HL-60/S4 (cell line): ENCODE results near the gene NUDT7.

Source experiments
- in situ Hi-C: fragments of 300-500 bp; cut with MboI; formaldehyde crosslinking; loops from 2 replicates; pipeline ENCODE4 v1.14.3; 2022; ENCODE audit warnings: low sequenced_read_pairs

NUDT7 gene

GRCh38 chr16:77775911-77776909 is 53.9 kb downstream of the NUDT7 start:
- in situ Hi-C loops = no loop called here

DNA sequence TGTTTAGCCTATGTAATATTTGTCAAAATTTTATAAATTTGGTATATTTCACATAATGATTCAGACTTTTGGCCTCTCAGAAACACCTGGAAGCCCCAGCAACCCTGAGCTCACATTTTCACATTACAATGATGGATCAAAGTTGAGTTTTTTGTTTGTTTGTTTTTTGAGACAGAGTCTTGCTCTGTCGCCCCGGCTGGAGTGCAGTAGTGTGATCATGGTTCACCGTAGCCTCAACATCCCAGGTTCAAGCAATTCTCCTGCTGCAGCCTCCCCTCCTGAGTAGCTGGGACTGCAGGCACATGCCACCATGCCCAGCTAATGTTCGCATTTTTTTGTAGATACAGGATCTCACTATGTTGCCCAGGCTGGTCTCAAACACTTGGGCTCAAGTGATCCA is 55.4 kb downstream of the NUDT7 start:
- in situ Hi-C loops = no loop called here

DNA sequence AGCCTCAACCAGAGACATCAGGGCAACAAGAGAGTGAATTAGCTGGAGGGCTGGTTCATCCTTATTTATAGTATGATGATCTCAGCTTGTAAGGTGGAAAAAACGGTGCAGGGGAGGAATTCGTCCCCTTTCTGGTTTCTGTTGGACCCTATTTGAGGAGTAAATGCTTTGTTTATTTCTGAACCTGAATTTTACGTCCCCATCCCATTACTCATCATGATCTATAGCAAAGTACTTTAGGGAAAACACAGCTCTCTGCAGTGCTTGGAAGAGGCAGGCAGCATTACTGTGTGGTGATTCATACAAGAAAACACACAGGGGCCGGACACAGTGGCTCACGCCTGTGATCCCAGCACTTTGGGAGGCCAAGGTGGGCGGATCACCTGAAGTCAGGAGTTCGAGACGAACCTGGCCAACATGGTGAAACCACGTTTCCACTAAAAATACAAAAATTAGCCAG is 58.1 kb downstream of the NUDT7 start:
- in situ Hi-C loops = no loop called here

- in situ Hi-C loops = no loop called here
Measured at GRCh38 chr16:77781091-77781490, 58.8 kb downstream of the NUDT7 start.

DNA sequence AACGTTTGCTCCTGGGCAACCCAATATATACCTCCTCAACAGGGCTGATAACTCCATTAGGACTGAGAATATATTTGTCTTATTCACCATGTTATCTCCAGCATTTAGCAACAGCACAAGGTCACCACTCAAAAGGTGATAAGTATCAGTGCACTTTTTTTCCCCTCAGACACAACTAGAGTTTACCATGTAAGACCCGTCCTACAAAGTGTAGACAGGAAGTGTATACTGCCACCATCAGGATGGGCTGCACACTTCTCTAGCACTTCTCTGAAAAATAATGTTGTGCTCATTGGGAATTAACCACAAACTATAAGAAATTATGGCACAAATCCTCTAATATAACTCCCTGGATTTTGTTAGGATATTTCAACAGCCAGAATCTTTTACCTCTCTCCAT is 60.4 kb downstream of the NUDT7 start:
- in situ Hi-C loops = no loop called here

- in situ Hi-C loops = no loop called here
Measured at GRCh38 chr16:77784441-77785372, 62.4 kb downstream of the NUDT7 start.

DNA sequence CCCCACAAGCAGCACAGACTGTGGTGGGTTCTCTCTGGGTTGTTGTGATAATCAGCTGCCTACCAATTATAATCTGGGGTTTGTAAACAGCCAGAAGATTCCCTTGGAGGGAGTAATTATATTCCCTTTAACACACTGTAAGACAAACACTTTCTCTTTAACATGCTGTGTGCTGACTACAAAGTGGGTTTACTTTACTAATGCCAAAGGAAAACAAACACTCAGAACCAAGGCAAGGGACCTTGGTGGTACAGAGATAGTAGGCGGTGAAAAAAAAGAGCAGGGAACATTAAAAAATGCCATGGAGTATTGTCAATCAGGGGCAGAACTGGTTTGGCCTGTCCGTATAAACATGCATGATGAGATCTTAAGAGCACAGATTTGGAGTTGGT is 63.1 kb downstream of the NUDT7 start:
- in situ Hi-C loops = no loop called here

- in situ Hi-C loops = no loop called here
Measured at GRCh38 chr16:77786186-77786847, 64.0 kb downstream of the NUDT7 start.

DNA sequence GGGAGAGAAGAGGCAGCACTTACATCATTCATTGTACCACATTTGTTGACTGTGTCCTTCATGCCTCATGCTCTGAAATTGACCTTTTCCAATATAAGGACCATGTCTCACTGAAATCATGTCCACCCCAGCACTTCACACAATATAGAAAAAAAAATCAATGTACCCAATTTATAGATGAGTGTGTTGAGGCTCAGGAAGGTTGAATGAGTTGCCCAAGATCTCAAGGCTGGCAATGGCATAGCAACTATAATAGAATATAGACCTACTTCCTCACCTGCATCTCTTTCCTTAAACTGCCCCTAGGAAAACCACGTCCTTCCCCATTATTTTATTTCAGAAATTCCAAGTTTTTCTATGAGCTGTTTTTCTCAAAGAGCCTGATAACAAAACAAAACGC is 65.1 kb downstream of the NUDT7 start:
- in situ Hi-C loops = no loop called here

DNA sequence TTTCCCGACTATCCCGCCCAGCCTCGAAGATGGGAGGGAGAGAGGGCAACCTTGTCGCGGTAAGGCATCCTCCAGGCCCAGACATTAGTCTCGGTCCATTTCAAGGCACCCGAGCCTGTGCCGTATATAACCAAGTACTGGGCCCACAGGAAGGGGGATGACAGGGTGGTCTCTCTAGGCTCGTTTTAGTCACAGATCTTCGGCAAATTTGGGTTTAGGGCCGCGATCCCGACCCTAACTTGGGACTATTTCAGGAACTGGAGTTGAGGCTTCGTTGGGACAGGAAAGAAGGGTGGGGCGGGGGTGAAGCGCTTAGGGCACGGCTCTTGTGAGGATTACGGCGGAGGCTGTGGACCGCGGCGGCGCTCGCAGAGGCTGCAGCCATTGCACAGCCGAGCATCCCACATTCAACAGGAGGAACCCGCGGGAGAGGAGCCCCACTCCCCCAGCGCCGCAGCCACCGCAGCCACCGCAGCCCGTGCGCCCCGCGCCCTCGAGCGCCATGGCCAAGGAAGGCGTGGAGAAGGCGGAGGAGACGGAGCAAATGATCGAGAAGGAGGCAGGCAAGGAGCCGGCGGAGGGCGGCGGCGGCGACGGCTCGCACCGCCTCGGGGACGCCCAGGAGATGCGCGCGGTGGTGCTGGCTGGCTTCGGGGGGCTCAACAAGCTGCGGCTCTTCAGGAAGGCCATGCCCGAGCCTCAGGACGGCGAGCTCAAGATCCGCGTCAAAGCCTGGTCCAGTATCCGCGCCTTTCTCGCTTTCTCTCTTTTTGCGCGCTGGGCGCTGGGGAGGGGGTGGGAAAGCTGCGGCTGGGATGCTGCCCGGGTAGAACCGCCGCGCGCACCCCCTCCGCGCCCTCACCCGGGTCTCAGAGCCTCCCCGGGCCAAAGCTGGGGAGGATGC is 66.1 kb downstream of the NUDT7 start, which contains the start of gene VAT1L:
Gene VAT1L, plus strand, starts transcription at position 384 of the 904 bp plus-strand sequence. Its CDS starts 119 bp downstream, at position 503.
- in situ Hi-C loops = no loop called here

- in situ Hi-C loops = no loop called here
Measured at GRCh38 chr16:77789085-77790008, 67.0 kb downstream of the NUDT7 start.

GRCh38 chr16:77790009-77790372 is 67.7 kb downstream of the NUDT7 start:
- in situ Hi-C loops = no loop called here

- in situ Hi-C loops = no loop called here
Measured at GRCh38 chr16:77790912-77791311, 68.6 kb downstream of the NUDT7 start.
